GM18517 (cell line): ENCODE measurements around the gene ADAM30.

ENCODE experiments used
- ATAC-seq: cut with Tn5 transposase; IDR thresholded peaks from one replicate; pipeline ENCODE4 v1.9.1; 2021; ENCODE audit warnings: mild to moderate bottlenecking, moderate library complexity; ENCODE audit not compliant: unreplicated experiment

Gene ADAM30

DNA sequence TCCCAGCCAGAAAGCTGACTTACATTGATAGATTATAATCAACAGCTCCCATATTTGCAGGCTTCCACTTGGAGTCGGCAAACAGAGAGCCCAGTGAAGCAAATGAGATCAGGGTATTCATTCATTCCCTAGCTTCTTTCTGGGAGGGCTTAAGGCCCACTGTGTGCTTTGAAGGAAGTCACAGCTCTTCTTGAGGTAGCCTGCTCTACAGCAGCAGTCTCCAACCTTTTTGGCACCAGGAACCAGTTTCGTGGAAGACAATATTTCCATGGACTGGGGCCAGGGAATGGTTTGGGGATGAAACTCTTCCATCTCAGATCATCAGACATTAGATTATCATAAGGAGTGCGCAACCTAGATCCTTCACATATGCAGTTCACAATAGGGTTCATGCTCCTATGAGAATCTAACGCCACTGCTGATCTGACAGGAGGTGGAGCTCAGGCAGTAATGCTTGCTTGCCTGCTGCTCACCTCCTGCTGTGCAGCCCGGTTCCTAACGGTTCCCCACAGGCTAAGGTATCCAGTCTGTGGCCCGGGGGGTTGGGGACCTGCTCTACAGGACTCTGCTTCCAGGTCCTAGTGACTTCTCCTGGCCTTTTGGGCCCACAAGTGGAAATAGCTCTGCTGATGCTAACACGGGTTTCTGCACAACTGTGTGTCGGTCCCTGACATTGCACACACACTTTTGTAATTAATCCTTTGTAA lies 13.7 kb upstream of the ADAM30 start:
- no peak for ATAC-seq

DNA sequence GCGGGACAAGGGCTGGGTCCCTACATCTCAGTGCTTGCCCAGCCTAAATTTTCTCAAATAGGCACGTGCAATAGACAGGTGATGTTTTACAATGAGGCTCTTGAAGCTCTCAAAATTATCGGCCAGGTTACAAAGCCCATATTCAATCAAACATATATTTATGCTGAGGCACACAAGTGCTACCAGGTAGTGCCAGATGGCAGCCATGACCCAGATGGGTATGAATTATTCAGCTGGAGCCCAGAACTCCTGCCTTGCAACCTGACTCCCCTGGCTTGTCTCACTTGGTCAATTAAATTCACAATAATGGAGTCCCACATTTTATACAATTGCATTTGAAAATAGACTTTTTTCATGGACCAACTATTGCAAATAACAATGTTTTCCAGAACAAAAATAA lies 12.3 kb upstream of the ADAM30 start:
- no peak for ATAC-seq

DNA sequence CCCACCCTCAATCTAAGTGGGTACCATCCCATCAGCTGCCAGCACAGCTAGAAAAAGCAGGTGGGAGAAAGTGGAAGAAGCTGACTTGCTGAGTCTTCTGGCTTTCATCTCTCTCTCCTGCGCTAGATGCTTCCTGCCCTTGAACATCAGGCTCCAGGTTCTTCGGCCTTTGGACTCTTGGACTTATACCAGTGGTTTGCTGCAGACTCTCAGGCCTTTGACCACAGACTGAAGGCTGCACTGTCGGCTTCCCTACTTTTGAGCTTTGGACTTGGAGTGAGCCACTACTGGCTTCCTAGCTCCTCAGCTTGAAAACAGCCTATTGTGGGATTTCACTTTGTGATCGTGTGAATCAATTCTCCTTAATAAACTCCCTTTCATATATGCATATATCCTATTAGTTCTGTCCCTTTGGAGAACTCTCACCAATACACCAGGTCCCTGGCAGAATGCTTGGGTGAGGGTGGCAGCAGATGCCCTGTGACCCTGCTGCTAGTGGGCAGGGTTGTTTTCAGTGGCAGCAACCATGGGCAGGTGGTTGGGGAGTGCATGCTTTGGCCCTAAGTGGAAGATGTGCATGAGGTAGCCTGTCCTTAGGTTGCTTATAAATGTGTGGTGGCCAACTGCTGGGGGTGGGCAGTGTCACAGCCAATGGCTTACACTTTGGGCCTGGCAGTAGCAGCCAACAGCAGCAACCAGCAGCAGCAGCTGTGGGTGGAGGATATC lies 10.8 kb upstream of the ADAM30 start:
- ATAC-seq = no peak

DNA sequence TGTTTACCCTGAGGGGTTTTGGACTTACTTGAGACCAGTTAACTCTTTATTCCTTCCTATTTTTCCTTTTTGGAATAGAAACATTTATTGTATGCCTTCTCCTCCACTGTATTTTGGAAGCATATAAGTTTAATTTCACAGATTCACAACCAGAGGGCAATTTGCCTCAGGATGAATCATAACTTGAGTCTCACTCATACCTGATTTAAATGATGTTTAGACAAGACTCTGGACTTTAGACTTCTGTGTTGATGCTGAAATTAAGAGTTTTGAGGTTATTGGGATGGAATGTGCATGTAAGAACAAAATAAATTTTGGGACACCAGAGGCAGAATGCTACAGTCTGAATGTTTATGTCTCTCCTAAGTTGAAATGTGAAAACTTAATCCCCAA lies 7.1 kb upstream of the ADAM30 start:
- no peak for ATAC-seq

DNA sequence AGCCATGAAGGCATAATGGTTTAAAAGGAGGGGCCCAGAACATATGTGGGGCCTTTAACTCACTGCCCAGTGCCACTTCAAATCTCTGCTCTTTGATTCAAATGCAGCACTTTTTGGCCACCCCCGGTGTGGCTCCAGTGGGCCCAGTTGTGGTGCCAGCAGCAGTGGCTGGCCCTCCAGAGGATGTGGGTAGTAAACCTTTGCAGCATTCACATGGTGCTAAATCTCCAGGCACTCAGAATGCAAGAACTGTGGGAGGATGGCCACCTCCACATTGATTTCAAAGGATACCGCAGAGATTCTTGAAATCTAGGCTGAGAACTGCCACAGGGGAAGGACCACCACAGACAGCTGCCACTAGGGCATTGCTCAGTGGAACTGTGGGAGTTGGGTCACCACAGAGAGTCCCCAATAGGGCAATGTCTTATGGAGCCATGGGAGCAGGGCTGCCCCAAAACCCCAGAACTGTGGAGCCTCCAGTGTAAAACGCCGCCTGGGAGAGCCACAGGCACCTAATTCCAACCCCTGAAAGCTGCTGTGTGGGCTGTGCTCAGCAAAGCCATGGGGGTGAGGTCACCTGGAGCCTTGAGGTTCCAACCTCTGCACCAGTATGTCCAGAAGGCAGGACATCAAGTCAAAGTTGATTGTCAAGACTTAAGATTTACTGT lies 6.6 kb upstream of the ADAM30 start:
- no peak for ATAC-seq

DNA sequence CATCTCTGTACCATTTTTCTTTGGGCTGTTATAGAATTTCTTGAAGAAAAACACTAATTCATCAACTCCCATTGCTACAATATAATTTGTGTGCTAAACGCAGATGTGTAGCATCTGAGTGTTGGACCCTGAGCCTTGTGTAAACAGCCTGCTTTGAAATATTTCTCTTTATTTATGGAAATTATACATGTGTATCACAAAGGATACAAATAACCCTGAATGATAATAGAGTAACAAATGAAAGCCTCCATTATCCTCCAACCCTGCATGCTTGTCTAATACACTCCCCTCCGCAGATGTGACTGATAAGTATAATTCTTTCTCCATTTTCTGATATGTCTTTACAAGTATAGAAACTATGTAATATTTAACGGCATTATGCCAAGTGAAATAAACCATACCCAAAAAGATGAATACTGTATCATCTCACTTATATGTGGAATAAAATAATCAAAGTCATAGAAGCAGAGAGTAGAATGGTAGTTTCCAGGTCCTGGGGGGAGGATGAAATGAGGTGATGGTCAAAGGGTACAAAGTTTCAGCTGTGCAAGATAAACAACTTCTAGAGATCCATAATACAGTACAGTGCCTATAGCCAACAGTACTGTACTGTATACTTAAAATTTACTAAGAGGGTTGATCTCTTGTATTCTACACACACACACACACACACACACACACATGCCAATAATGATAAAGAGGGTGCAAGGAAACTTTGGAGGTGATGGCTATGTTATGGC lies 2.8 kb upstream of the ADAM30 start:
- ATAC-seq = no peak

DNA sequence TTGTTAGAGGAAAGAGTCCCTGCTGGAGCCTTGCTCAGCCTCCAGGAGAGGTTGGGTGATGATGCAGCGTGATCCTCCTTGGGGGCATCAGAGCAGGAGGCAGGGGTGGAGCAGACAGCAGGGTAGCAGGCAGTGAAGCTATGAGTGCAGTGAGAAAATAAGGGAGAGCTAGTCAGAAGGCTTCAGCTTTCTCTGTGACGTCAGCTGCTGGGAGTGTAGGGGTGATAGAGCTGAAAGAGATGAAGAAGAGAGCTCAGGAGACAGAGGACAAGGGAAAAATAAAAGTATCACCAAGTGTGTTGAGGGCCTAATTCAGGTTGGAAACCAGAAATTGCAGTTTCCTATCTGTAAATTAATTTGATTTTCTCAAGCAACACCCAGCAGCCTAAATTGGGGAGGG lies 2.2 kb upstream of the ADAM30 start:
- ATAC-seq = no peak

DNA sequence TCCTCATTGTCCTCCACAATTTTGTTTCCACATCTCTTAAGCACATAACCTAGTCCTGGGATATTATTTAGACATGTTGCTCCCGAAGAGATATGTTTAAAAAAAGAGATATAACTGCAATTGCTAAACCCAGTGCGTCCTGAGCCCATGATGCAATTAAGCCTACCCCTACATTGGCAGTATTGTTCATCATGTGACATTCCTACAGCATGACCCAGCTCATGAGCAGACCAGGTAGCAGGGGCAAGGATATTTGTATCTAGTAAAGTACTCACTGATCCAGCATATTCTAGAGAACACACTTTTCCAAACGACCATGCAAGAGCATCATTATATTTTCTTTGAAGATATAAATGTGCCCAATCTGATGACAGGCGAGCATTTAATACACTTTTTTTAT lies 1.2 kb downstream of the ADAM30 start:
- no peak for ATAC-seq

DNA sequence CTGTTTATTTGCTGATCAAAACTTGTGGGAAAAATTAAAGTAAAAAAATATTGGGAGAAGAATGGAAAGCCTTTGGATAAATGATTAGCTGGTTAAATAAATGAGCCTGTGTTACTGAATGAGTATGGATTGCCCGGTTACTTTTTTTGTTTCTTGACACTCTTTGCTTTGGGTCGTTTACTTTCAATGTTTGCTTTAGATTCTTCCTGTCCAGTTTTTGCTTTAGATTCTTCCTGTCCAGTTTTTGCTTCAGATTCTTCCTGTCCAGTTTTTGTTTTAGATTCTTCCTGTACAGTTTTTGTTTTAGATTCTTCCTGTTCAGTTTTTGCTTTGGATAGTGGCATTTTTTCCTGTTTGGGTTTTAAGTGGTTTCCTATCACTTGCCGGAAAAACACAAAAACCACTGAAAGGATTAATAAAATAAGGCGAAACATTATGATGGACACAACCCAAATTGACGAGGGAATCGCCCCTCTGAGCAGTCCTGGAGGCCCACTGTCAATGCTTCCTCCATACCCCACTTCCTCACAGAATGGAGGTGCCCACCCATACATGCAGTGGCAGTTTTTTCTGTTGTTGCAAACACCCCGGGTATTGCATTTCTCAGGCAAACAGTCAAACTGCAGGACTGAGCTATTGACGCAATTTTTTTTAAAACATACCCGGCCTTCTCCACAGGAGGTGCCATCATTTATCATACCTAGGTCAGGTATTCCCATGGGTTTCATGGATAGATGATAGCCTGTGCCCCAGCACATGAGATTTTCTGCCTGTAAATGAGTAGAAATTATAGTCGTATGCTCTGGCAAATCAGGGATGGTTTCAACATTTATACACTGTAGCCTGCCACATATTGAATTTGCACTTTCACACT lies 2.3 kb downstream of the ADAM30 start:
- ATAC-seq = no peak

DNA sequence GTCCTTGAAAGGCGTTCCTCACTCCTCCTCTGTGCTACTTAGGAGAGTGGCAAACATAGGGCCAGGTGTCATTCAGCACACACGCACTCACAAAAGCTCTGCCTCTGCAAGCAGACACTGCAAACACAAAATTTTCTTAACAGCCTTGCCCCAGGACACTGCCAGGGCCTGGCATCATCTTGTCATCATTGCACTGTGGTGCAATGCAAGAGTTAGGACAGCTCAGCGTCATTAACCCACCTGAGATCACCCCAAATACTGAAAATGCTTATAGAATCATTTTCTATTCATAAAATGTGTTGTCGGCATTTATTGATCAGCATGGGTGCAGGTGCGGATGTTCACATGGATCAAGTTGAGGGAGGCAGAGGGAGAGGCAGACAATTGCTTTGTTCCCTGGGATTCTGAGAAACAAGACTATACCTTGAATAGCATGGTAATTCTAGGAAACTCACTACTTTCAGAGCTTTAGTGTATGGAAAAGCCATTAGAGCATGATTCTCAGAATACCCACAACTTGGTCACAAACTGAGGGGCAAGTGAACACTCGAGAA lies 3.0 kb downstream of the ADAM30 start:
- no peak for ATAC-seq

DNA sequence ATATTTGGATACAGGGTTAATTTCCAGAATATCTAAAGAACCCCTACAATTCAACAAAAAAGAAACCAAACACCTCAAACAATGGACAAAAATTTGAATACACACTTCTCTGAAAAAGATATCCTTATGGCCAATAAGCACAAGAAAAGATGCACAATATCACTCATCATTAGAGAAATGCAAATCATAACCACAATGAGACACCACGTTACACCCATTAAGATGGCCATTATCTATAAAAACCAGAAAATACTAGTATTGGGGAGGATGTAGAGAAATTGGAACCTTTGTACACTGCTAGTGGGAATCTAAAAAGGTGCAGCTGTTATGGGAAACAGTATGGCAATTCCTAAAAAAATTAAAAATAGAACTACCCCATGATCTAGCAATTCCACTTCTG lies 4.9 kb downstream of the ADAM30 start:
- no peak for ATAC-seq

DNA sequence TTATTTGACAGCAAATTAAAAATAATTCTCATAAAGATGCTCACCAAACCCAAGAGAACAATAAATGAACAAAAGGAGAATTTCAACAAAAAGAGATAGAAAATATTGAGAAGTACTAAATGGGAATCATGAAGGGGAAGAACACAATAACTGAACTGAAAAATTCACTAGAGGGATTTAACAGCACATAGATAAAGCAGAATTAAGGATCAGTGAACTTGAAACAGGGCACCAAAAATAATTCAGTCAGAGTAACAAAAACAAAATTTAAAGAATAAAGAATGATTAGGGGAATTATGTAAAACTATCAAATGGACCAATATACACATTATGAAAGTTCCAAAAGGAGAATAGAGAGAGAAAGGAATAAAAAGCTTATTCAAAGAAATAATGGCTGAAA lies 7.8 kb downstream of the ADAM30 start:
- ATAC-seq = no peak

DNA sequence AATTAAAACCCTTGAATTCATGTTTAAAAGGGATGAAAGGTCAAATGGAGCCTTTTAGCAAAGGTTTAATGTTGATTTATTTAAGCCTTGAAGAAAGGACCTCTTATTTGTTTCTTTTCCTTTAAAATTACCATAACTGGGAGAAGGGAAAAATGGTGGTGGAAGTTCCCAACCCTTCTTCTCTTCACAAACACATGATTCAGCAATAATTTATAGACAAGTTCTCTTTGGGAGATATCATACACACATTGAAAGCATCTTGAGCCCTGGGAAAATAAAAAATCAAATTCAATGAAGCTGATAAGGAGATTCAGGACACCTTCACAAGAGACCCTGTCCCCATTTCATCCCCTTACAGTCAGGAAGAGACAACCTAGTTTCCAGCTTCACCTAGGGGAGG lies 8.9 kb downstream of the ADAM30 start:
- ATAC-seq = no peak

DNA sequence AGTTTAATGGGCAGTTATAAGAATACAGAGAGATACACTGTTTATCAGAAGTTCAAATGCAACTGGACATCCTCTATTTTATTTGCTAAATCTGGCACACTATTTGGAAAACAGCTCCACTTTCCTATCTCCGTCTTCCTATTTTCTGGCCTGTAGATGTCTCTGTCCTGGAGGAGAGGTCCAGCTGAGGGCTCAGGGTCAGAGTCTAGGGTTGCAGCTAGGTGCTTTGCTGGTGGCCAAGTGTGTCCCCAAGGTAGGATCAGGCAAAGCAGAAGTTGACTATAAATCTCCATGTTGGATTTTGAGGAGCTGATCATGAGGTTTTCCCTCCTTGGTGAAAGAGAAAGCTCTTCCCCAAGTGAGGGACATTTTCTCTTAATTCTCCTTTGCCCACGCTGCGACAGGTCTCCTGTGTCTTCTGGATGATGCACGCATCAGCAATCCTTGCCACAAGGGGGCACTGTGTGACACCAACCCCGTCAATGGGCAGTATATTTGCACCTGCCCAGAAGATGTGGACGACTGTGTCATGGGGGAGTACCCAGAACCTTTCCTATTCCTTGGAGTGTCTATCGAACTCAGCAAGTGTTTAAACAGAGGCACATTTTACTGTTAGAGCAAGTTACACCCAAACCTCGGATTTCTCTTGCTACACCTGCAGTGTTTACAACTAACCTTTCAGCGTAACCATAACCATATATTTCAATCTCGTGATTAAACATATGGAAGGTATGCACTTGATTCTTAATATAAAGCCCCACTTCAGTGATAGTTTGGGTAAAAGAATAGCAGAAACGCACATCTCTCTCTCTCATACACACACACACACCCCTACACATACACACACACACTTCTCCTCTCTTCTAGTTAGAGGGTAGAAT lies 10.2 kb downstream of the ADAM30 start:
- ATAC-seq = no peak

DNA sequence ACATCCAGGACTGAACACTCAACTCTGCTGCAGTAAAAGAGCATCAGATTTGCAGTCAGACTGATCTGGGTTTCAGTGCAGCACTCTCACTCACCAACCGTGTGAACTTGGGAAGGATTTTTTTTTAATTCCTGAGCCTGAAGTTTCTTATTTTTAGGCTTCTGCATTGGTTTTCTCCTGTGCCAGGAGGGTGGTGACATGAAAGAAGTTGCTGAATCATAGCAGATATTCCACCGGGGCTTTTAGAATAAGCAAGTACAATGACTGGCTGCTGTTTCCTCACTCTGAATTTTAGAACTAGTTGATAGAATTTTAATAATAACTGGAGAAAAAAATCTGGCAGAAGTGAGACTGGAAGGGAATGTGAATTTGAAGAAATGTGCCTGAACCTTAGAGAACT lies 11.6 kb downstream of the ADAM30 start:
- ATAC-seq = no peak

DNA sequence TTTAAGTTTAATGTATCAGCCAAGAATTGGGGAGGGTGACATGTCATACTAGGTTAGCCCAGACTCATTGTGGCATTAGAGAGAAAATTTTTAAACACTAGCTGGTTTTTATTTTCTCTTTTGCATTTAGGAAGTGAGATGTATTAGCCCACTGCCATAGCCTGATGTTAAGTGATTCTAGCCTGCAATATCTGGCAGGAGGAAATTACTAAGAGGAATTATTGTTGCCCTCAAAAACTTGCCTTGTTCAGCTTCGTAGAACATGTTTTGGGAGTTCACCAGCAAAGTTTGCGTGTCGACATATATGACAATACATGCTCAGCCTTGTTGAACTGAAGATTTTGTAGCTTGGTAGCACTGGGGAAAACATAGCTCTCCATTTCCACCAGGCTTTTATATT lies 12.5 kb downstream of the ADAM30 start:
- ATAC-seq = no peak

DNA sequence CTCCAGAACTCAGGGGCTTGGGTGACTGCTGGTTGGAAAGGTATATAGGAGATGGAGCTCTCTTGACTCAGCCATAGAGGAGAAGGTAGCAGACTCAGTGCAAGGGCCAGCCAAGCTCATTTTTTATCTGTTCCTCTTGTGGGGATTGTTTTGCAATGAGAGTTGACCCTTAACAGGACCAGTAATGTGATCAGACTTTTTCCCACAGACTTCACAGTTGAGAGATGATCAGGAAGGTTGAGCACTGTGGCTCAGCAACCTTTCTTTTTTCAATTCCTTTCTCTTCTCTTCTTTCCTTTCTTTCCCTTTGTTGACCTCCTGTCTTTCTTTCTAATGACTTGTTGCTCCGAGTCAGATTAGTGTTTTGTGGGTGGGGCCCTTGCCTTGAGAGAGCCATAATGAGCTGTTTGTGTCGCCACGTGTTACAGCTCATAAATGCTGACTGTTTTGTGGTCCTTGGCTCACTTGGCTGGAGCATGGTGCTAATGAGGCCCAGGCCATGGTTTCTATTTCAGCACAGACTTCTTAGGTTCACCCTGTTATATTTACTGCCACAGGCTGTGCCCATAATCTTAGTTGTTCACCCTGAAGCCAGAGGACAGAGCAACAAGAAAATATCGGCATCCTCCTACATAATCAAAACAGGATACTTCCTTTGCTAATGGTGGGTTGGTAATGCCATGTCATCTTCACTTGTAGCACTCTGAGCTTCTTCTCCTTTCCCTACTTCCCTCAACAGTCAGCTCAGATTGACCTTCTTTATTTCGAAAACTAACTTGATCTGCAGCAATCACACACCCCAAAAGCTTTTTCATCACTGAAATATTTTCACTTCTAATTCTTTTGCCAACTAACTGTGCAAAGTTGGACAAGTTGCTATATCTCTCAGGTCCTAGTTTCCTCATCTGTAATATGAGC lies 13.9 kb downstream of the ADAM30 start:
- no peak for ATAC-seq
